Measurements from ENCODE around the gene SPPL2B.

- TF ChIP-seq GABPA (IDR thresholded peaks at IDR 0.05; ENCODE audit: low read depth) (no peak), MEF2A (IDR thresholded peaks at IDR 0.05; ENCODE audit: borderline replicate concordance, low read depth) (no peak), CTCF (IDR thresholded peaks at IDR 0.05) (no peak), EZH2phosphoT487 (IDR thresholded peaks at IDR 0.05; ENCODE audit: borderline replicate concordance, low read depth) (no peak), EP300 (IDR thresholded peaks at IDR 0.05; ENCODE audit: borderline replicate concordance in 1 of 2, low read depth in 1 of 2, low read length in 1 of 2) (no peak), RAD21 (IDR thresholded peaks at IDR 0.05; ENCODE audit: low read length) (no peak), SMC3 (IDR thresholded peaks at IDR 0.05; ENCODE audit: low read depth, low read length) (no peak)
These were observed 1.0 kb downstream of the SPPL2B start for GRCh38 chr19:2329501-2329916.
